Measurements from ENCODE around the gene DYRK1B.

GRCh38 chr19:39832341-39833083 lies 1.4 kb downstream of the DYRK1B start:
- no peak for TF ChIP-seq CTCF (conservative IDR thresholded peaks at IDR 0.05; ENCODE audit: low read depth, low read length)
- no peak for TF ChIP-seq EZH2phosphoT487 (IDR thresholded peaks at IDR 0.05; ENCODE audit: borderline replicate concordance, low read length)
